HG03457 (cell line): ENCODE measurements around the gene MRM2.

Experiments used
- ATAC-seq: cut with Tn5 transposase; IDR thresholded peaks from one replicate; pipeline ENCODE4 v1.9.1; 2021; ENCODE audit warnings: moderate number of reproducible peaks; ENCODE audit not compliant: unreplicated experiment

The MRM2 gene

DNA sequence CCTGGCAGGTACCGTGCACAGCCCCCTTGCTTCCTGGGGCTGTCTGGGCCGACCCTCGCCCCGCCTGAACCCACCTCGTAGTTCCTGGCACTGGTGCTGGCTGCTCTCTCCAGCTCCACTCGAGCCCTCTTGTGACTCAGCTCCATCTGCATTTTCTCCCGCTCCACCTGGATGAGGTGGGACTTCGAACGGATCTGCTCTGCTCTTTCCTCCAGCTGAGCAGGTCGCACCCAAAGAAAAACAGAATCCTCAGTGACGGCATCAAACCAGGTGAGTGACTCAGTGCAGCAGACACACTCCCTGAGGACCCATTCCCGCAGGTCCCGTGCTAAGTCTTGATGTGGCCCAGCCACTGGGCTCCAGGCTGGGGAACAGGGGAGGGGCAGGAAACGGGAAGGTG lies 16.7 kb downstream of the MRM2 start:
- ATAC-seq, result no peak

DNA sequence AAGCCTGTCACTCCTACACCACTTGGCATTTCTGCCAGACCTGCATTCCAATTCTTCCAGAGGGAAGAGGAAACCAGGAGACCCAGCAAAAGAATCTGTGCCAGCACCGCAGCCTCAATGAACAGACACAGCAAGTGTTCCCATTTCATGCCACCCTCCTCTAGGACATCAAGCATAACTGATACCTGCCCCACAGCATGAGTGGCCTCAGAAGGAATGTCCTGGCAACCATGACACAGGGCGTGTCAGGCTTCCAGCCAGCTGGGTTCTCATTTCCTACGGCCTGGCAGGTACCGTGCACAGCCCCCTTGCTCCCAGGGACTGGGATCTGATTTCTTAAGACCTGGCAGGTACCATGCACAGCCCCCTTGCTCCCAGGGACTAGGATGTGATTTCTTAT lies 17.1 kb downstream of the MRM2 start:
- ATAC-seq, result no peak

- no peak for ATAC-seq
These were observed 17.5 kb downstream of the MRM2 start for GRCh38 chr7:2224491-2224928.

DNA sequence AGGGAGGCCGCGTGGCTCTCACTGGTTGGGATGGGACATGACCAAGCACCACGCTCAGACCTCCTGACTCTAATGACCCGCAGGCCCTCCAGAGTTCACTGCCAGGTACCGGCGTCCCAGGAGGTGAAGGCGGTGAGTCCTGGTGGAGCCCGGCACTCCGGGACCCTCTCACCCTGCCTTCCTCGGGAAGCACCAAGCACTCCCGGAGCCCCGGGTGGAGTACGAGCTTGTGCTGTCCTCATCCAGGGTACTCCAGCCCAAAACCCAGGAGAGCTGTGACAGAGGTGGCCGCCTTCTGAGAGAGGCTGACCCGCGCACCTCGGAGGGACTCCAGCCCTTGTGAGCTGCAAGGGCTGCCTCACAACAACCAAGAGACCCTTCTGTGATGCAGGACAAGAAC lies 18.7 kb downstream of the MRM2 start:
- ATAC-seq, result no peak

- no peak for ATAC-seq
These were observed 19.5 kb downstream of the MRM2 start for GRCh38 chr7:2222516-2222915.

DNA sequence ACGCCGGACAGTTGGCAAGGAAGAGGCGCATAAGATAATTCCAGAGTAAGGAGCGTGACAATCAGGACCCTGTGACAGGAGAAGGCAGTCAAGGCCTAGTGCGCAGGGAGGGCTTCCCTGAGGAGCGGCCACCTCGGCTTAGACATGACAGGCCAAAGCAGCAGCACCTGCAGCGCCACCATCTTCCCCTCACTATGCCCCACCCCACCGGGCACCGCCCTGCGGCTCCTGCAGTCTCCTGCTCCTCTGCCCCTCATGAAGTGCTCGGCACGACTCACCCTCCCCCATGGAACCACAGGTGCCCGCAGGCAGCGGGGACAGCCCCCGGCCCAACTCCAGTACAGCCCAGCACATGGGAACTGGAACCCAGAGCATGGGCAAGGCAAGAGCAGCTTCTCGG lies 21.1 kb downstream of the MRM2 start:
- no peak for ATAC-seq

DNA sequence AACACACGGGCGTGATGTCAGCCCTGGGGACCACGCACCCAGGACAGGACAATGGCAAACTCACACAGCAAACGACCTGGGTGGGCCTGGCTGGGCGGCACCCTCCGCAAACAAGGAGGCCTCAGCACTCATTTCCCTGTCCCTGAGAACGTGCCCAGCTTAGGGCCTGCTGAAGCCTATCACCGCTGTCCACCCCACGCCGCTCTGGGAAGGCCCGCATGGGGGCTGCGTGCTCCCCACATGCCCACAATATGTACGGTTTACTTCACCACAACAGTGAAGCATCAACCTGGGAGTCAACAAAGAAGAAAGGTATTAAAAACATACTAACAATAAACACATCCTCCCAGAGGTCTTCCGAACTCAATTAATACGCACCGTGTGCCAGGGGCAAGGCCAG lies 21.5 kb downstream of the MRM2 start:
- no peak for ATAC-seq

GRCh38 chr7:2220030-2220429 lies 22.0 kb downstream of the MRM2 start:
- ATAC-seq, result no peak

DNA sequence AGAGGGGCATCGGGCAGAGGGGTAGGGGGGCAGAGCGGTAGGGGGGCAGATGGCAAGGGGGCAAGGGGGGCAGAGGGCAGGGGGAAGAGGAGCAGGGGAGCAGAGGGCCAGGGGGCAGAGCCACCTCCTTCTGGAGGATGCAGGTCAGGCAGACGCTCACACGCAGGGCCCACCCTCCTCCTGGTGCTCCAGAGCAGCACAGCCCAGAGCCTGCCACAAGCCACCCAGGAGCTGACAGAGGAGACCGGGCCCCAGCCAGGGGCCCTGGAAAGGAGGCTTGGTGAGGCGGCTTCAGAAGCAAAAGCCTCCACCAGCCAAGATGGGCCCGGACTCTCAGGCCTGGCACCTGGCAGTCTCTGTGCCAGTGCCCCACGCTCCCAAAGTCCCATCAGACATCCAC lies 22.4 kb downstream of the MRM2 start:
- no peak for ATAC-seq

DNA sequence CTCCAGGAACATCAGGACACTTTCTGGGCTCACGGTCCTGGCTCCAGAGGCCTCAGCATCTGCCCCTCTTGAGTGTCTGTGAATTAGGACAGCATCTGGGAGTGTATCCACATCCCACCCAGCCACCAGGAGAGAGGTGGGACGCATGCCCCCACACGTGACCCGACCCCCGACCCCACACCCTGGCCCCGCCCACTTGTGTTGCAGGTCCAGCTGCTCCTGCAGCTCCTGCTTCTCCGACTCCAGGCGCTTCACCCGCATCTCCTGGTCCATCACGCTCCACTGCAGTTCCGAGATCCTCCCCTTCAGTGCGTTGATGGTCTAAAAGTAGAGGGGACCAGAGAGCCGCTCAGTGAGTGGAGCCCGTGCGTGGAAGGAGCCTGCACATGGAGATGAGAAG lies 22.9 kb downstream of the MRM2 start:
- ATAC-seq, result no peak

GRCh38 chr7:2218444-2218785 lies 23.6 kb downstream of the MRM2 start:
- ATAC-seq, result no peak

DNA sequence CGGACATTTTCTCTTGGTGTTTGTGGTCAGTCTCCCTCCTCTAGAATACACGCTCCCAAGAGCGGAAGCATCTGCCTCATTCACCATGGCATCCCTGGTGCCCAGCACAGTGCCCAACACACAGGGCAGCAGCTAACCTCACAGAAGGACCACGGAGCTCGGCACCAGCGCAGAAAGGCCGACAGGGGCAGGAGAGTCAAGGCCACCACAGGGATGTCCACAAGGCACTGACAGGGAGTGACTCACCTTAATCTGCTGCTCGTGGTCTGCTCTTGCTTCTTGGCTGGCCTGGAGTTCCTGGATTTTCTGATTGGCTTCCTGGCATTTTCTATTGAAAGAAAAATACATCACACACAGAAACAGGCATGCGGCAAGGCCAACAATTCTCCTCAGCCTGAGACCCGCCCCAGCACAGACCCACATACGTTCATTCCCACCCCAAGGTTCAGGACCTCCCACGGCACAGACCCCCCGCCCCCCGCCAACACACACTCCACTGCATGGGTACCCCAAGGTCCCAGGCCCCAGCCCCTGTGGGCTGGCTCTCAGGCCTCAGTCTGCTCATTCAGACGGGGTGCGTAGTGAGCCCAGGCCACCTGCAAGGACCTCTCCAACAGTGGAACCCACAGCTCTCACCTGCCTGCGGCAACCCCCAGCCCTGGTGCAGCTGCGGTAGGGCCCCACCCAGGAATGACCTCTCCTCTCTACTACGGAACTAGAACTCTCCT lies 24.1 kb downstream of the MRM2 start:
- ATAC-seq, result no peak

GRCh38 chr7:2217206-2217605 lies 24.8 kb downstream of the MRM2 start:
- ATAC-seq, result no peak

DNA sequence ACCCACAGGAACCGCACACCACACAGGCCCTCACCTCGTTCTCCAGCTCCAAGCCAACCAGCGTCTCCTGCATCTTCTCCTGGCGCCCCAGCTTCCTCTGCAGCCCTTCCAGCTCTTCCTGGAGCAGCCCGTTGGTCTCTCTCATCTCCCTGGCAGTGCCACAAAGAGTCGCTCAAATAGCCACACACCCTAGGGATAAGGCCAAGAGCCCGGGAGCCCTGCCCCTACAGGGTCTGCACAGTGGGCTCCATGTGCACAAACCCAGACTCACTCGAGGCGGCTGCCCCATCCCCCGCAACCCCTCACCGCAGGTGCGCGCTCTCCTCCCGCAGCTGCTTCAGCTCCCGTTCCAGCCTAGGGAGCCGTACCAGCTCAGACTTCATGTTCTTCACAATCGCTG lies 26.2 kb downstream of the MRM2 start:
- no peak for ATAC-seq

DNA sequence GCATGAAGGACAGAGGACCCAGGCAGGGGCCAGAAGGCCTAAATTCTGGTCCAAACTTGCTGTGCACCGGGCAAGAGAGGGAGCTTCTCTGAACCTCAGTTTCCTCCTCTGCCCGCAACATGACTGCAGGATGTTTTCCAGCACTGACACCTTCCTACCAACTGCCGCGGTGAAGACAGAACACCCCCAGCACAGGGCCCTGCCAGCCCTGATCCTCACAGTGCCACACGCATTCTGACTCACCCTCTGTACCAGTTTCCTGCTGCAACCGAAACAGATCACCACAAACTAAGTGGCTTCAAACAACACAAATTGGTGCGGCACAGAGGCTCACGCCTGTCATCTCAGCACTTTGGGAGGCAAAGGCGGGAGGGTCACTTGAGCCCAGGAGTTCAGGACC lies 27.4 kb downstream of the MRM2 start:
- no peak for ATAC-seq

DNA sequence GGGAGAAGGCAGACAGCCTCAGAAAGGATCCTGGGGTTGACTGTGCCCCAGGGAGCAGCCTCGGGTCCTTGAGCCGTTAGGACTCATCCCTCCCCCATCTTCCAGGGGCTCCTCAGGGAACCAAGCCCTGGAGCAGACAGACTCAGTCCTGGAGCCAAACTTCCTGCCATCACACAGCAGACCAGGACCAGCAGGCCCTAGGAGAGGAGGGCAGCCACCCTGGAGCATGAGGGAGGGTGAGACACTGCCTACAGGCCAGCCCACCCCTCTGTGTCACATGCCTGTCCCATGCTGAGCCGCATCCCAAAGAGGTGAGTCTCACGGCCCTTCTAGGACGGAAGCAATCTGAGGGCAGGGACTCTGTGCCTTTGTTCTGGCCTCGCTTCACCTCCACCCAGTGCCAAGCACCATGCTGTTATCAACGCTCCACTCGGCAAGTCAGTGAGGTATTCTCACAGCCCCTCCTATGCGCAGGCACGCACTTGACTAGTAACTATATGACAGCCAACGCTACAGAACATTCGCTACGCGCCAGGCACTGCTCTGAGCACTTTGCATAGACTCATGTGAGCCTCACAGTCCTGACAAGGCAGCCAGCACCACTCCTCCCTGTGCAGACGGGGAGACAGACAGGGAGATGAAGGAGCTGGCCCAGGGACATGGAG lies 28.3 kb downstream of the MRM2 start:
- ATAC-seq, result no peak

GRCh38 chr7:2212906-2213305 lies 29.1 kb downstream of the MRM2 start:
- no peak for ATAC-seq

DNA sequence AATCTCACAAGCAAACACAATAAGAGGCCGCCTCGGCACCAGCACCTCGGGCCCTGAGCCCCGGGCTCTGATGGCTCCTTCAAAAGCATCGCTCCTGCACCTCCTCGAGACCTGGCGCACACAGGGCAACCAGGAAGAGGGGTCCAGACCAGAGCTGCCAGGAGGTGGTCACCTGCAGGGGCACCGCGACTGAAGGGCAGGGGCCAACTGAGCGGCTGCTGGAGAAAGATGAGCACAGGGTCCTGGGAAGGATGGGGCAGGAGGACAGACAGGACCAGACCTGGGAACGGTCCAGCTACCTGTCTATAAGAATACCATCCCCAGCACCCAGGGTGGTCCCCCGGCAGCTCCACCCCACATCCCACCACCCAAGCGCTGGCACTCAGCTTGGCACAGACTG lies 30.1 kb downstream of the MRM2 start:
- ATAC-seq, result no peak

- ATAC-seq, result no peak
These were observed 30.6 kb downstream of the MRM2 start for GRCh38 chr7:2211259-2211880.

DNA sequence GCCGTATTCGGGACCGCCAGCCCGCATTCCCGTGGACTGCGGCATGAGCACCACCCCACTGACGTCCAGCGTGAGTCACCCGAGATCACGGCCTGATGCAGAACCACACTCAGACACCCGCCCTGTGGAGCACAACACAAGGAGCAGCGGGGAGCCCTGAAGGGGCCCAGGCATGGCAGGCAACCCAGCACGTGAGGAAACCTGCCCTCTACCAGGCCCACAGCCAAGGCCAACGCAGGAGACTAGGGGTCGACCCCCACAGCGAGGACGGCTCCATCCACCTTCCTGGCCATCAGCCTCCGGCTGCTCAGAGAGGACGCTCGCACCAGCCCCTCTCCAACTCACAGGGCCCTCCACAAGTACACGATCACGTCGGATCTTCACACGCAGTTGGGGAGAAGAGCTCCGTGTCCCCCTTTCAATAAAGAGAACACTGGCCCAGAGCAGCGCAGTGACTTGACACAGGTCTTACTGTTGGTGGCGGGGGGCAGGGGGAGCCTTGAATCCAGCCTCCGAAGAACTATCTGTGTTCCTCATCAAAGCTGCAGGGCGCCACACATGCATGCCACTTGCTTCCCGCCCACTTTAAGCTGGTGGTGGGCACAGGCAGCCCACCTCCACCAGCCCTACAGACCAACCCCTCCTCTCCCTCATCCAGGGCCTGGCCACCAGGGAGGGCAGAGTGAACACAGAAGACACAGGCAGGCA lies 31.3 kb downstream of the MRM2 start:
- ATAC-seq, result no peak

GRCh38 chr7:2209961-2210323 lies 32.1 kb downstream of the MRM2 start:
- ATAC-seq, result no peak
